NCI-H1092 treated with DMSO at 0.1 percent for 48 hours (cell line): Measurements from ENCODE around the gene ABHD11.

Experiments used
- DNase-seq: peaks from one replicate; lab custom pipeline; 2025; lab: John Stamatoyannopoulos, UW

Gene ABHD11

DNA sequence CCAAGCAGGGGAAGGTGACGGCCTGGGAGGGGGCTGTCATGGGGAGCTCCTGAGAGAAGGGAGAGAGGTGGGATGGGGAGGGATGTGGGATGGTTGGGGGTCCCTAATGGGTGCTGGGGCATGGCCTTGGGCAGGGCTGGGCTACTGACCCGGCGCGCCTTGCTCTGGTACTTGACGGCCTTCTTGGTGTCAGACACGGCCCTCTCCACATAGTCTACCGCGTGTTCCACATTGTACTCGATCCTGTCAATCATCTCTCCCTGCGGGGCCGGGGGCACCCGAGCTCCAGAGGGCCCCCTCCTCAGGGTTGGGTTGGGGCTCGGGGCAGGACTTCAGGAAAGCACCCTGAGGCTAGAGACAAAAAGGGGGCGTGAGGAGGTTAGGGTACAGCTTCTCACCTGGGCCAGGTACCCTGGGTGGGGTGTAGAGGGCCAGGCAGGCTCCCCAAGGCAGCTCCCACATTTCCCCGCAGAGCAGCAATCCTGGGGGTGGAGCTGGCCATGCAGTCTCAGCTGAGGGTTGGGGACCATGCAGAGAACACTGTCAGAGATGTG is 37.9 kb downstream of the ABHD11 start:
- DNase-seq, result no peak

DNA sequence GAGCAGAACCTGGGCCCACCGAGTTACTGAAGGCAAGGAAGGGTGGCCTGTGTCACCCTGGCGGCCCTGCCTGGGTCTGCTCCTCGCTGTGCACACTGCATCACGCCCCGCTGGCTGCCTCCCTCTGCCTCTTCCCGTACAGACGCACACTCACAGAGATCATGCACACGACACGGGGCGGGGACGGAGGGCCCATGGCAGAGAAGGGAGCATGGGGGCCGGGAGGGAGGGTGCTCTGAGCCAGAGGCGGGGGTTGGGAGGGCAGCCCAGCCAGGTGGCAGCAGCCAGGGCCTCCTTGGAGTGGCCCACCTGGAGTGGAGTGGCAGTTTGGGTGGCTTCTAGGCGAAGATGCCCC is 38.6 kb downstream of the ABHD11 start:
- DNase-seq, result no peak

DNA sequence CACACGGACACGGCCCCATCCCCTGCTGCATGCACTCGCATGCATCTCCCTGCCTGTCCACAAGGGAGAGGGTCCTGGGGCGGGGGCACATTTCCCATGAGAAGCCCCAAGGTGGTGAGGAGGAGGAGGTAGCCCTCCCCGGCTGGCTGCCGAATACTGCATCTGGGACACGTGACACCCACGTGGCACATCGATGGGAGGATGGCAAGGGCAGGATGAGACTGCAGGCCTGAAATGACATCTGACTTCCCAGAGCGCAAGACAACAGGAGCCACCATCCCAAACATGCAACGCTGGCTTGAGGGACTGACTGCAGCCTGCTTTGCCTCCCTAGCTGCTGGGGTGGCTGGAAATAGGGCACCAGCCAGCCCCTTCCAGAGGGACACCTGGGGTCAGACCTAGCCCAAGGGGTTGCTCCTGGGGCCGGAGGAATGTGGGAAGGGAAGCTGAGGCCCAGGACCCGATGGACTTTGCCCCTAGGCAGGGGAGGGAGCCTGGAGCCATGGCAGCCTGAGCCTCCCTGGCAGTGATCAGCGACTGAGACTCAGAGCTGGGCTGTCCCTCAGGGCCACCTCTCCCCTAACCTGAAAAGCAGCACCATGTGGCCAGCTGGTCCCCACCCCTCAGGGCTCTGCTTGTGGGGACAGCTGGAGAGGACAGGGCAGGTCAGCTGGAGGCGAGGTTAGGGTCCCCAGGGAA is 39.1 kb downstream of the ABHD11 start:
- DNase-seq, result no peak

DNA sequence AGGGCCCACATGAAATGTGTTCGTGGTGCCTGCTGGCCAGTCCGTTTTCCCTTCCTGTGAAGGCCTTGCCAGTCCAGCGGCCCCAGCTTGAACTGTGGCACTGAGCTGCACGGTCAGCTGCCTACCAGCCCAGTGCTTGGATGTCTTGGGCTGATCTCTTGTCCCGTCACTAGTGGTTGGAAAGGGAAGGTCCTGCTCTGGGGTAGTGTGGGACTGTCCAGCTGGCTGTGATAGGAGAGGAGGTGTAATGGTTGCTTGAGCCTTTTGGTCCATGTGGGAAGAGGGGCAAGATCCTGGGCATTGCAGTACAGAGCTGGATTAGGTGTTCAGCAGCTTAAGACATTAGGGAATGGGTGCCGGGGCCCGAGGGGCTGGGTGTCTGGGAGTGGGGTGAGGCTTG is 40.2 kb downstream of the ABHD11 start:
- DNase-seq, result no peak

DNA sequence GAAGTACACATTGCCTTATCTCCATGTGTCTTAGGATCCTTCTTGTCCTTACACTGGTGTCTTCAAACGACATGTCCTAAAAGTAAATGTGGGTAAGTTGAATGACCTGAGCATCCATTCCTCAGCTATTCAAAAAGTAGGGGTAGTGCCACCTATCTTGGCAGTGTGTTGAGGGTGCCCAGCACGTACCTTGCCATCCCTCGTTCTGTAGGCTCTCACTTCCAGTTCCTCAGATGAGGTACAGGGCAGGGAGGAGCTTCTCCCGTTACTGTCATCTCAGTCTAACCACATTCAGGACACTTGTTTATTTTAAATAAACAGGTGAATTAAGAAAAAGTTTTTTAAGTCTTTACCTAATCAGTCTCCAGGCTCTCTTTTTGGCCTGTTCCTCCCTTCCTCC is 42.2 kb downstream of the ABHD11 start:
- no peak for DNase-seq

DNA sequence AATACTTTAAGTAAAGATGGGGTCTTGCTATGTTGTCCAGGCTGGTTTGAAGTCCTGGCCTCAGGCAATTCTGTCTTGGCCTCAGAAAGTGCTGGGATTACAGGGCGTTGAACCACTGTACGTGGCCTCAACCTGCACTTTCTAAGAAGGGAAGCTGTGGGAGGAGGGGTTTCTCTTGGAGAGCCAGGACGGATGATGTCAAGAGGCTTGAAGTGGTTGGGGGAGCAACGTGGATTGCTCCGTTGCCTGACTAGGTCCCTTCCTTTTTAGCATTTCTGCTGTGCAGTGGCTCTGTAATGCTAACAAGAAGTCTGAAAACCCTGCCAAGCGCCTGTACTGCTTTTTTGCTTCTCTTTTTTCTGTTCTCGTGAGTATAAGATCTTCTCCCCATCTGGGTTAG is 48.0 kb downstream of the ABHD11 start:
- no peak for DNase-seq

DNA sequence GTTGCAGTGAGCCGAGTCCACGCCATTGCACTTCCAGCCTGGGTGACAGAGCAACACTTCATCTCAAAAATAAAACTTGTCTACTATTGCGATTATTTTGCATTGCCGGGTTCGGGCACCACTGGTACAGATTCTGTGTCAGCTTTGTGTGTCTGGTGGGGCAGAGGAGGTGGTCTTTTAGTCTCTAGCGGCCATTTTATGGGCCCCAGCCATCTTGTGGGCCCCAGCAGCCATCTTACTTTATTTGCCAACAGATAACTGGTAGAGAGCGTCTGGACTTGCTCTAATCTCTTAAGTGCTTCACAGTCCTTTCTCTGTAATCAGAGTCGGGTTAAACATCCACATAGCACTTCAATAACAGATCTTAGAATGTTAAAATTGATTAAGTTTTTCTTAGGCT is 50.3 kb downstream of the ABHD11 start:
- no peak for DNase-seq
